ENCODE results near the gene CCDC81.

DNA sequence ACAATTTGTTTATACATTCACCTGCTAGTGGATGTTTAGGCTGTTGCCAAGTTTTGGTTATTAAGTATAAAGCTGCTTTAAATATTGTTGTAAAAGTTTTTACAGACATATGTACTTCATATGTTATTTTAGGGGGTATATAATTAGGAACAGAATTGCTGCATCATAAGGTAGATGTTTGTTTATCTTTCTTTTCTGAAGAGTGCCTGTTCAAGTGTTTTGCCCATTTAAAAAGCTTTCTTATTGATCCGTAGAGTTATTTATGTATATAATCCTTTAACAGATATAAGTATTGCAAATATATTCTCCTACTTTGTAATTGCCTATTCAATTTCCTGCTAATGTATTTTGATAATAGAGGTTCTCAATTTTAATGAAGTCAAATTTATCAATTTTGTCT, 11.3 kb upstream of the CCDC81 start:
- TF ChIP-seq CTCF (conservative IDR thresholded peaks at IDR 0.05; ENCODE audit: low read depth, low read length), result no peak
- TF ChIP-seq RAD21 (IDR thresholded peaks at IDR 0.05; ENCODE audit: low read length), result no peak
- TF ChIP-seq POLR2A (IDR thresholded peaks at IDR 0.05; ENCODE audit: low read depth, low read length), result no peak
- TF ChIP-seq CHD1 (IDR thresholded peaks at IDR 0.05; ENCODE audit: low read depth, low read length), result no peak
- TF ChIP-seq, protein P1, sequence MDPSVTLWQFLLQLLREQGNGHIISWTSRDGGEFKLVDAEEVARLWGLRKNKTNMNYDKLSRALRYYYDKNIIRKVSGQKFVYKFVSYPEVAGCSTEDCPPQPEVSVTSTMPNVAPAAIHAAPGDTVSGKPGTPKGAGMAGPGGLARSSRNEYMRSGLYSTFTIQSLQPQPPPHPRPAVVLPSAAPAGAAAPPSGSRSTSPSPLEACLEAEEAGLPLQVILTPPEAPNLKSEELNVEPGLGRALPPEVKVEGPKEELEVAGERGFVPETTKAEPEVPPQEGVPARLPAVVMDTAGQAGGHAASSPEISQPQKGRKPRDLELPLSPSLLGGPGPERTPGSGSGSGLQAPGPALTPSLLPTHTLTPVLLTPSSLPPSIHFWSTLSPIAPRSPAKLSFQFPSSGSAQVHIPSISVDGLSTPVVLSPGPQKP (IDR thresholded peaks at IDR 0.05; ENCODE audit: borderline replicate concordance, low read depth, low read length), result no peak
